ENCODE data around the gene C17orf50.

The C17orf50 gene

GRCh38 chr17:35752945-35753764 lies 7.5 kb upstream of the C17orf50 start, which contains the start of gene GAS2L2:
TSS of gene GAS2L2 (minus strand) at chr17:35753239. CDS start at chr17:35752850, 389 bp downstream.
- no peak for DNase-seq (ENCODE audit: low spot score)

GRCh38 chr17:35757243-35757642 lies 3.4 kb upstream of the C17orf50 start:
- no peak for DNase-seq (ENCODE audit: low spot score)

GRCh38 chr17:35761601-35762000 lies 914 bp downstream of the C17orf50 start:
- DNase-seq (ENCODE audit: low spot score), result no peak

GRCh38 chr17:35763767-35764122 lies 3.1 kb downstream of the C17orf50 start:
- DNase-seq (ENCODE audit: low spot score), result no peak

GRCh38 chr17:35764123-35764991 lies 3.7 kb downstream of the C17orf50 start:
- DNase-seq (ENCODE audit: low spot score), result peak; percentile 91

- DNase-seq (ENCODE audit: low spot score), result no peak
These were observed 4.5 kb downstream of the C17orf50 start for GRCh38 chr17:35765086-35765710.

- DNase-seq (ENCODE audit: low spot score), result no peak
These were observed 5.2 kb downstream of the C17orf50 start for GRCh38 chr17:35765756-35766488.

GRCh38 chr17:35766489-35766877 lies 5.8 kb downstream of the C17orf50 start:
- no peak for DNase-seq (ENCODE audit: low spot score)

GRCh38 chr17:35766903-35767510 lies 6.3 kb downstream of the C17orf50 start:
- no peak for DNase-seq (ENCODE audit: low spot score)

GRCh38 chr17:35768797-35769196 lies 8.1 kb downstream of the C17orf50 start:
- no peak for DNase-seq (ENCODE audit: low spot score)

- DNase-seq (ENCODE audit: low spot score), result no peak
These were observed 9.3 kb downstream of the C17orf50 start for GRCh38 chr17:35769895-35770486.

GRCh38 chr17:35773129-35773528 lies 12.4 kb downstream of the C17orf50 start:
- no peak for DNase-seq (ENCODE audit: low spot score)

- no peak for DNase-seq (ENCODE audit: low spot score)
These were observed 13.2 kb downstream of the C17orf50 start for GRCh38 chr17:35773679-35774425.

GRCh38 chr17:35774499-35774898 lies 13.8 kb downstream of the C17orf50 start:
- DNase-seq (ENCODE audit: low spot score), result no peak

GRCh38 chr17:35775039-35775438 lies 14.4 kb downstream of the C17orf50 start:
- DNase-seq (ENCODE audit: low spot score), result no peak

GRCh38 chr17:35775583-35775982 lies 14.9 kb downstream of the C17orf50 start:
- no peak for DNase-seq (ENCODE audit: low spot score)

GRCh38 chr17:35778641-35779196 lies 18.0 kb downstream of the C17orf50 start:
- no peak for DNase-seq (ENCODE audit: low spot score)

- no peak for DNase-seq (ENCODE audit: low spot score)
These were observed 20.3 kb downstream of the C17orf50 start for GRCh38 chr17:35780950-35781349.

- no peak for DNase-seq (ENCODE audit: low spot score)
These were observed 24.2 kb downstream of the C17orf50 start for GRCh38 chr17:35784895-35785294.

GRCh38 chr17:35786941-35787432 lies 26.3 kb downstream of the C17orf50 start:
- no peak for DNase-seq (ENCODE audit: low spot score)
